AG20443 (cell line): ENCODE results near the gene NUDT2.
"Not testable (repeated sequence)": the region's sequence is repeated elsewhere in the genome, so short reads cannot be mapped to it uniquely, and the experiment has no call there.

ENCODE experiments used
- DNase-seq: peaks from one replicate; pipeline ENCODE4 v3.0.0; 2012; ENCODE audit warnings: low spot score, mixed read lengths

The NUDT2 gene

GRCh38 chr9:34328987-34329832 is at the start of gene NUDT2, which contains the start of gene KIF24:
TSS of gene NUDT2 (plus strand) at chr9:34329569. CDS start at chr9:34339040, 9,471 bp downstream.
TSS of gene KIF24 (minus strand) at chr9:34329268. CDS start at chr9:34311346, 17,922 bp downstream.
- peak; percentile 96 for DNase-seq

DNA sequence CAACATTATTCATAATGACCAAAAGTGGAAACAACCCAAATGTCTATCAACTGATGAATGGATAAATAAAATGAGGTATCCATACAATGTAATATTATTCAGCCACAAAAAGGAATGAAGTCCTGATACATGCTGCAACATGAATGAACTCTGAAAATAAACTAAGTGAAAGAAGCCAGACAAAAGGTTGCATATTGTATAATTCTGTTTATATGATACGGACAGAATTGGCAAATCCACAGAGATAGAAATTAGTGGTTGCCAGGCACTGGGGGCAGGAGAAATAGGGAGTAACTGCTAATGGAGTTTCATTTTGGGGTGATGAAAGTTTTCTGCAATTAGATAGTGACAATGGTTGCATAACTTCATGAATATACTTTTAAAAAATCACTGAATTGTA is 47.3 kb upstream of the NUDT2 start:
- DNase-seq, result no peak

DNA sequence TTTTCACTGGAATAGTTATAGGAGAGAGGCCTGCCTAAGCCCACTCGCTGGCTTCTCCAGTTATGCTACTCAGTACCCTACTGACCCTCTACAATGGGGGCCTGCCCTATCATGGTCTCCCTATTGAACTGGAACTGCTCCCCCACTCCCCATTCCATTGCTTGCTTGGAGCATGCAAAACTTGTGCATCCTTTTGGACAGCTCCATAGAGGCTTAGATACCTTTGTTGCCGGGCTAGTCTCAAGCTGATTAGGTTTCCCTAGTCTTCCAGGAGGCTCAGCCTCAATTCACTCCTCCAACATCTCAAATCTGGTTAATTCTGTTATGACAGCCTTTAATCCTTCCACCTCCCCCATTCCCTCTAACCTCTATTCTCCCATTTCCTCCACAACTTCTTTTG is 40.2 kb upstream of the NUDT2 start:
- DNase-seq, result no peak

- no peak for DNase-seq
Measured at GRCh38 chr9:34291023-34291422, 38.3 kb upstream of the NUDT2 start.

- no peak for DNase-seq
Measured at GRCh38 chr9:34291423-34291822, 37.9 kb upstream of the NUDT2 start.

GRCh38 chr9:34292552-34292951 is 36.8 kb upstream of the NUDT2 start:
- DNase-seq, result no peak

DNA sequence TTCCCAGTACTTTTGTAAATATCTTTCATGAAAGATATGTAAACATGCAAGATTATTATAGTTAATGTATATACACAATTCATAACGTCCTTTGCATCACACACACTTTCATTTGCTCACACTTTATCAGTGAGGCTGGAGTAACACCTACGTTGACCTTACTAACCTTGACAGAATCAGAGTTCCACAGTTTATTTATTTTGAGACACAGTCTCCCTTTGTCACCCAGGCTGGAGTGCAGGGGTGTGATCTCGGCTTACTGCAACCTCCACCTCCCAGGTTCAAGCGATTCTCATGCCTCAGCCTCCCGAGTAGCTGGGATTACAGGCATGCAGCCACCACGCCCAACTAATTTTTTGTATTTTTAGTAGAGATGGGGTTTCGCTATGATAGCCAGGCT is 28.3 kb upstream of the NUDT2 start:
- DNase-seq, result not testable (repeated sequence)

DNA sequence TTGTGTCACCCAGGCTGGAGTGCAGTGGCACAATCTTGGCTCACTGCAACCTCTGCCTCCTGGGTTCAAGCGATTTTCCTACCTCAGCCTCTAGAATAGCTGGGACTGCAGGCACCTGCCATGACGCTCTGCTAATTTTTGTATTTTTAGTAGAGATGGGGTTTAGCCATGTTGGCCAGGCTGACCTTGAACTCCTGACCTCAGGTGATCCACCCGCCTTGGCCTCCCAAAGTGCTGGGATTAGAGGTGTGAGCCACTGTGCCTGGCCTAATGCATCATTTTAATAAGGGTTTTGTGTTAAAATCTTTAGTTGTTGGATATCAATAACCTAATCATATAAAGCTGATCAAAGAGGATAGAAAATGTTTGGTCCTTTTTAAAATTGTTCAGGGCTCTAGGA is 21.1 kb upstream of the NUDT2 start:
- not testable (repeated sequence) for DNase-seq

DNA sequence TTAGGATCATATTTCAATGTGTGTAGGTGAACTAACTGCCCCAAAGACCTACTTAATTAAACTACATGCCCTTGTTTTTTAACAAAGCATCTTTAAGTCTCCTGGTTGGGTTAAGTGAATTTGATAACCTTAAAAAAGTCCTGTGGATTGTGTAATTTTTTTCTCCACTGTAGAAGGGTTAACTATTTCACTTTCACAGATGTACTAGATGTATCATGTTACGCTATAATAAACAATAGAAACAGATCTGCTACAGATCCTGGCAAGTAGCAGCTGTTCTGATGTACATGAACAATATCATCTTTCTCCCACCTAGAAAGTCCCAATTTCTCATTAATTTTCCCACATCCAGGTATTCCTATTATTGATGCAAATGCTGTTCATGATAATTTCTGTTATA is 19.2 kb upstream of the NUDT2 start:
- DNase-seq, result no peak

DNA sequence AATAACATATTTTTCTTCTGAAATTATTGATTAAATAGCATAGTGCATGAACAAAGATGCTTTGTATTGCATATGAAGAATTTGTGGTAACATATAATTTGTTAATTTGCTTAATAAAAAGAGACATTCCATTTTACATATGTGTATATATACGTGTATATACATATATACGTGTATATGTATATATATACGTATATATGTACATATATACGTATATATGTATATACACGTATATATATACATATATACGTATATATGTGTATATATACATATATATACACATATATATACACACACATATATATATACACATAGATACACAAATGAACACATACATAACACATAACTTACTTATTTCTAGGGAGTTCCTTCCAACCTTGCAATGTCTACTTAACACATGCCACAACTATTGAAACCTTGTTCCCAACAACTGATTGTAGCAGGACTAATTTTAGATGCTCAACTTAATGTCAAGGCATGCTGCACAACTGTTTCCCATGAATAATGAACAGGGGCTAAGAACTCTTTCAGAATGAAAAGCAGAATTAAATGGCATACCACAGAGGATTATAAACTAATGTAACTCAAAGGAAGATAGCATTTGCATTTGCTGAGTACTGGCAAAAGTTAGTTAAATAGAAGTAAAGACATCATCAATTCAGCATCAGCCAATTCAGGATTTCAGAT is 17.7 kb upstream of the NUDT2 start:
- no peak for DNase-seq

DNA sequence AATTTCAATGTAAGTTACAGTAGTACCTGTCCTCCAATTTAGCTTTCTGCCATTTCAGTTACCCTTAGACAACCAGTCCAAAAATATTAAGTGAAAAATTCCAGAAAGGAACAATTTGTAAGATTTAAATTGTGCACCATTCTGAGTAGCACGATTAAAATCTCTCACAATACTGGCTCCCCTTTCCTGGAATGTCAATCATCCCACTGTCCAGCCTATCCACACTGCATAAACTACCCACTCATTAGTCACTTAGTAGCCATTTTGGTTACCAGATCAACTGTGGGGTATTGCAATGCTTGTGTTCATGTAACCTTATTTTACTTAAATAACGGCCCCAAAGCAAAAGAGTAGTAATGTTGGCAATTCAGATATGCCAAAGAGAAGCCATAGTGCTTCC is 11.9 kb upstream of the NUDT2 start:
- DNase-seq, result no peak

DNA sequence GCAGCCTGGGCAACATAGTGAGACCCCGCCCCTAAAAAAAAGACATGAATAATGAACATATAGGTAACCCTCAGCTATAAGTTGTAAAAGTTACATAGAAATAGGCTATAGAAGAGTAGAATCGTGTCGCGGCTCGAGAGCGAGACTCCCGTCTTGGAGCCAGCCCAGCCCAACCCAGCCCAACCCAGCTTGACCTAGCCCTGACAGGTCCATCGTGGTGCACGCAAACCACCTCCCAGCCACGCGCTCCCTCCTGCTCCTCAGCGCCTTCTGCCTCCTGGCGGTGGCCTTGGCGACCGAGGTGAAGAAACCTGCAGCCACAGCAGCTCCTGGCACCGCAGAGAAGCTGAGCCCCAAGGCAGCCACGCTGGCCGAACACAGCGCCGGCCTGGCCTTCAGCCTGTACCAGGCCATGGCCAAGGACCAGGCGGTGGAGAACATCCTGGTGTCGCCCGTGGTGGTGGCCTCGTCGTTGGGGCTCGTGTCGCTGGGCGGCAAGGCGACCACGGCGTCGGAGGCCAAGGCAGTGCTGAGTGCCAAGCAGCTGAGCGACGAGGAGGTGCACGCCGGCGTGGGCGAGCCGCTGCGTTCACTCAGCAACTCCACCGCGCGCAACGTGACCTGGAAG is 11.1 kb upstream of the NUDT2 start:
- no peak for DNase-seq

DNA sequence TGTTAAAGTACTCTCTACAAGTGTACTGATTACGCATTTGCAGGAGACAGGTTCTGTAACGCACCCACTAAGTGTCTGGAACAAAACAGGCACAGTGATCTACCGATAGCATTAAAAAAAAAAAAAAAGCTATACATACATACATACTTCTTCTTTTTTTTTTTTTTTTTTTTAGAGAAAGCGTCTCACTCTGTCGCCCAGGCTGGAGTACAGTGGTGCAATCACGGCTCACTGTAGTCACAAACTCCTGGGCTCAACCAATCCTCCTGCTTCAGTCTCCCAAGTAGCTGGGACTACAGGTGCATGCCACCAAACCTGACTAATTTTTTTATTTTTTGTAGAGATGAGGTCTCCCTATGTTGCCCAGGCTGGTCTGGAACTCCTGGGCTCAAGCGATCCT is 7.9 kb upstream of the NUDT2 start:
- no peak for DNase-seq

DNA sequence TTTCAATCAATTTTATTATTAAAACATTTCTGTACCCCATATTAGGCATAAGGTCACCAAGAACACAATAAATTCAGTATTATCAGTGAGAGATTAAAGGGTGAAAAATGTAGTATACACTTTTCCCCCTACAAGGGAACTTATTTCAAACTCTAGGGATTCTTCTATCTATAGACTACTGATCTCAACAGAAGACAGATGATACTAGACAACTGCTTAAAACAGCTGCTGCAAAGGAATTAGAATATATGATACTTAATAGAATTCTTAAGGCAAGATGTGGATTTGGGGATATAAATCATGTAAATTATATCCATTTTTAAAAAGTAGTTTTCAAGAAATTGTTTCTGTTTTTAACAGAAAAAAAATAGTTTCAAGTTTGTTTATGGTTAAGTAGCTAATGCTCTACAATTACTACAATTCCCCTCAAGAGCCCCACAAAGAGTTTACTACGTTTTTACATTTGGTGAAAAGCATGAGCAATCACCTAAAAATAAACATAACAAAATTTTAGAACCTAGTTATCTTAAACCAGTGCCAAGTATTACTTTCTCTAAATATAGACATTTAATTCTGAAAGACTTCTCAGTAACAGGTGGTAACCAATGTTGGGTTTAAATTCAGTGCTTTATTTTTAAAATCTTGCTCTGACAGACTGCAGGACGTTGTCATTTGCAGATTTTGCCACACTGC is 6.3 kb upstream of the NUDT2 start:
- DNase-seq, result no peak

DNA sequence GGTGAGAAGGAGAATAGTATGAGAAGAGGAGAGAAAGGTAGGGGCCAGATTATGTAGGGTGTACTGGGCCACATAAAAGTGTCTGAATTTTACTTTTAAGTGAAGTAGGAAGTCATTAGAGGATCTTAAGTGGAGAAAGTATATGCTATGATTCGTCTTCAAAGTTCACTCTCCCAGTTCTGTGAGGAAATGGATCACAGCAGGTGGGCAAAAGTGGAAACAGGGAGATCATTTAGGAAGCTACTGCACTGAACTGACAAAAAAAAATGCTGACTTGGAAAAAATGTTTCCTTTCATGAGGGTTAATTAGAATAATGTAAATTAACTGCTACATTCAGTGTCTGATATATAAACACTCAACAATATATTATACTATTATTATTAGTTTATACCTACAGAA is 2.7 kb upstream of the NUDT2 start:
- no peak for DNase-seq

DNA sequence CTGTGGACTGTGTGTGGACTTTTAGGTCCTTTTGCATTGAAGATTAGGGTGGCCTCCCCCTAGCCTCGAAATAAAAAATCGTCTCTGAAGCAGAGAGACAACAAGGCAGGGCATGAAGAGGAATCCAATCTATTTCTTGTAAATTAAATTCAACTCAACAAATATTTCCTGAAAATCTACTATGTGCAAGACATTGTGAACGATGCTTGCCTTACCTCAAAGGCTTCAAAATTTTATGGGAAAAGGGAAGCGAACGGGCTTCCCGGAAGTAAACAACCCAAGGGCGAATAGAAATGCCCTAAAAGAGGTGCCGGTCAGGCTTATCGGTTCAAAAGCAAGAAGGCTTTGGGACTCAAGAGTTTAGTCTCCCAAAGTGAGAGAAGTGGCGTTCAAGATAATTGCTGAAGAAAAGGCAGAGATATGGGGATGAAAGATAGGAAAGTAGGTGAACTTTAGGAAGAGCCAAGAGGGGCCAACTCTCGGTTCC is 826 bp upstream of the NUDT2 start:
- DNase-seq, result no peak

DNA sequence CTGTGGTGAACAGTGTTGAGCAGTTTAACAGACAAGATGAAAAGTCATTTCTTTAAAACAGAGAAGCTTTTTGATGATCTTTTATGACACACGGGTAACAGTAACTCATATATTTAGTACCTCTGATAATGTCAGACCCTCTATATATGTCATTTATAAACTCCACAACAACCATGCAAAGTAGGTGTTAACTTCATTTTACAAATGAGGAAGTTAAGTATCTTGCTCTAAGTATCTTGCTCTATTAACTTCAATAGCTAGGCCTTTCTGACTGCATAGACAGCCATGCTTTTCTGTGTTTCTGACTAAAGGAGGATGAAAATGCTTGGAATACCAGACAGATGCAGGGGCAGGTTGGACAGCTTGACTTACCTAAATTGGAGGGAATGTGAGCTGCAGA is 1.8 kb downstream of the NUDT2 start:
- no peak for DNase-seq

GRCh38 chr9:34332076-34332964 is 3.0 kb downstream of the NUDT2 start:
- peak; percentile 29 for DNase-seq

- DNase-seq, result no peak
Measured at GRCh38 chr9:34333836-34334235, 4.5 kb downstream of the NUDT2 start.

GRCh38 chr9:34334337-34334824 is 5.0 kb downstream of the NUDT2 start:
- DNase-seq, result no peak

GRCh38 chr9:34334916-34335315 is 5.5 kb downstream of the NUDT2 start:
- no peak for DNase-seq
